HepG2 (cell line): ENCODE measurements around the gene MLN. TPM values are rescaled to one million over a fixed set of nuclear protein-coding genes. Genes with fewer than 3 reads are reported as not detected.

Source experiments
- BRF2 ChIP-seq: sonication (generic); formaldehyde crosslinking; IDR thresholded peaks from 2 replicates; pipeline ENCODE4 v1.8.1; 2022; ENCODE audit warnings: mild to moderate bottlenecking, missing genetic modification reagents
- FOXP4 ChIP-seq: sonication (generic); formaldehyde crosslinking; IDR thresholded peaks from 2 replicates; pipeline ENCODE4 v1.4.0; 2020; ENCODE audit warnings: missing genetic modification reagents
- KLF11 ChIP-seq: IDR thresholded peaks from 2 replicates; pipeline ENCODE4 v1.6.1; 2016; ENCODE audit warnings: missing compliant biosample characterization
- MED1 ChIP-seq: sonication (generic); formaldehyde crosslinking; IDR thresholded peaks from 2 replicates; pipeline ENCODE4 v1.4.0; 2020; ENCODE audit warnings: missing genetic modification reagents
- MTA3 ChIP-seq: sonication (generic); formaldehyde crosslinking; IDR thresholded peaks from 2 replicates; pipeline ENCODE4 v1.4.0; 2020; ENCODE audit warnings: missing genetic modification reagents
- RCOR2 ChIP-seq: IDR thresholded peaks from 2 replicates; pipeline ENCODE4 v1.6.1; 2016; ENCODE audit warnings: missing biosample characterization, missing genetic modification reagents
- SIN3A ChIP-seq: IDR thresholded peaks from 2 replicates; pipeline ENCODE4 v1.6.1; 2011; ENCODE audit warnings: low read depth, mild to moderate bottlenecking, control low read depth, low read length, borderline replicate concordance
- SNAI1 ChIP-seq: sonication (generic); formaldehyde crosslinking; IDR thresholded peaks from 2 replicates; pipeline ENCODE4 v1.5.0; 2020; ENCODE audit warnings: mild to moderate bottlenecking, missing genetic modification reagents, borderline replicate concordance
- SYNCRIP ChIP-seq: fragments of 200-400 bp; formaldehyde crosslinking; IDR thresholded peaks from 2 replicates; pipeline ENCODE4 v1.6.1; 2018; ENCODE audit warnings: mild to moderate bottlenecking, low read depth, low read length; ENCODE audit not compliant: insufficient read depth
- ZBTB20 ChIP-seq: sonication (generic); formaldehyde crosslinking; IDR thresholded peaks from 2 replicates; pipeline ENCODE4 v1.8.1; 2023; ENCODE audit warnings: missing genetic modification reagents, low read depth, mild to moderate bottlenecking, borderline replicate concordance
- ZEB1 ChIP-seq: IDR thresholded peaks from 2 replicates; pipeline ENCODE4 v1.6.1; 2012; ENCODE audit warnings: mild to moderate bottlenecking, low read depth, inconsistent platforms; ENCODE audit not compliant: insufficient replicate concordance
- ZMYM2 ChIP-seq: sonication (generic); formaldehyde crosslinking; IDR thresholded peaks from 2 replicates; pipeline ENCODE4 v1.8.0; 2022; ENCODE audit warnings: mild to moderate bottlenecking, missing genetic modification reagents
- ZNF547 ChIP-seq: sonication (generic); formaldehyde crosslinking; IDR thresholded peaks from 2 replicates; pipeline ENCODE4 v1.5.1; 2020; ENCODE audit warnings: mild to moderate bottlenecking, missing genetic modification reagents
- ZNF569 ChIP-seq: sonication (generic); formaldehyde crosslinking; IDR thresholded peaks from 2 replicates; pipeline ENCODE4 v1.5.0; 2020; ENCODE audit warnings: mild to moderate bottlenecking, missing genetic modification reagents, moderate library complexity, borderline replicate concordance
- ZNF75D ChIP-seq: sonication (generic); formaldehyde crosslinking; IDR thresholded peaks from 2 replicates; pipeline ENCODE4 v1.8.1; 2023; ENCODE audit warnings: missing genetic modification reagents, mild to moderate bottlenecking, borderline replicate concordance
- ZSCAN25 ChIP-seq: sonication (generic); formaldehyde crosslinking; IDR thresholded peaks from 2 replicates; pipeline ENCODE4 v1.8.0; 2022; ENCODE audit warnings: mild to moderate bottlenecking, missing genetic modification reagents
- polyA plus RNA-seq, 8 experiments: library from polyadenylated mRNA; depleted of rRNA in 3 of 8; stranded (reverse) in 7 of 8; unstranded in 1 of 8; fragments of >200 nt; fragmentation: Illumina TruSeq in 4 of 8; extraction: Trizol in 4 of 8; gene quantifications; 2 replicates each; pipeline versions ENCODE4 v1.2.1 to v1.2.3, GENCODE V29; 2011 to 2016; ENCODE audit warnings: low read depth in 4 of 8, missing spikeins in 1 of 8, mixed read lengths in 1 of 8; ENCODE audit not compliant: insufficient read depth in 1 of 8
- total RNA-seq, 5 experiments: library from RNA; depleted of rRNA; stranded (reverse); fragments of >200 nt; fragmentation: Illumina TruSeq; extraction: Trizol; gene quantifications; 2 replicates each; pipeline ENCODE4 v1.2.3, GENCODE V29; 2016; ENCODE audit warnings: low read depth in 1 of 5
- TF ChIP-seq, protein P1 (sequence below): sonication (generic); formaldehyde crosslinking; IDR thresholded peaks from 2 replicates; pipeline ENCODE4 v1.5.1; 2020; ENCODE audit warnings: mild to moderate bottlenecking, missing genetic modification reagents, moderate library complexity
- TF ChIP-seq, protein P2 (sequence below): sonication (generic); formaldehyde crosslinking; IDR thresholded peaks from 2 replicates; pipeline ENCODE4 v1.4.0; 2020; ENCODE audit warnings: low read depth, missing genetic modification reagents

Gene MLN
- total and polyA plus RNA-seq, 2 of the 13 experiments (the other 11 are each of a cell fraction or from before 2014, with no cell fraction given), result not detected

DNA sequence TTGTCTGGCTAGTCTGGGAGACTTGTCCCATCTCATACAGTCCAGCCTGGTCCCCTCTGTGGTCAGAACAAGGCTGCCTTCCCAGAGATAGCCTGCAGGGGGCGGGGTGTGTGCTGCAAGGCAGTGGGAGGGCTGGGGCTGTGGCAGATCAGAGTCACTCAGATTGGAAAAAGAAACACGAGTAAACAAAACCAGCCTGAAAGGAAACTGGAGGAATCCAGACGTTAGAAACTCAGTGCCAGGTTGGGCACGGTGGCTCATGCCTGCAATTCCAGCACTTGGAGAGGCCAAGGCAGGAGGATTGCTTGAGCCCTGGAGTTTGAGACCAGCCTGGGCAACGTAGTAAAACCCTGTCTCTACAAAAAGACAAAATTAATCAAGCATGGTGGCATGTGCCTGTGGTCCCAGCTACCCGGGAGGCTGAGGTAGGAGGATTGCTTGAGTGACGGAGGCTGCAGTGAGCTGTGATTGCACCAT, 35.1 kb downstream of the MLN start (continued):
- TF ChIP-seq ZNF75D (CRISPR knock-in tag), result no peak
- no peak for TF ChIP-seq ZEB1
- TF ChIP-seq ZMYM2, result no peak
- TF ChIP-seq, protein P1, sequence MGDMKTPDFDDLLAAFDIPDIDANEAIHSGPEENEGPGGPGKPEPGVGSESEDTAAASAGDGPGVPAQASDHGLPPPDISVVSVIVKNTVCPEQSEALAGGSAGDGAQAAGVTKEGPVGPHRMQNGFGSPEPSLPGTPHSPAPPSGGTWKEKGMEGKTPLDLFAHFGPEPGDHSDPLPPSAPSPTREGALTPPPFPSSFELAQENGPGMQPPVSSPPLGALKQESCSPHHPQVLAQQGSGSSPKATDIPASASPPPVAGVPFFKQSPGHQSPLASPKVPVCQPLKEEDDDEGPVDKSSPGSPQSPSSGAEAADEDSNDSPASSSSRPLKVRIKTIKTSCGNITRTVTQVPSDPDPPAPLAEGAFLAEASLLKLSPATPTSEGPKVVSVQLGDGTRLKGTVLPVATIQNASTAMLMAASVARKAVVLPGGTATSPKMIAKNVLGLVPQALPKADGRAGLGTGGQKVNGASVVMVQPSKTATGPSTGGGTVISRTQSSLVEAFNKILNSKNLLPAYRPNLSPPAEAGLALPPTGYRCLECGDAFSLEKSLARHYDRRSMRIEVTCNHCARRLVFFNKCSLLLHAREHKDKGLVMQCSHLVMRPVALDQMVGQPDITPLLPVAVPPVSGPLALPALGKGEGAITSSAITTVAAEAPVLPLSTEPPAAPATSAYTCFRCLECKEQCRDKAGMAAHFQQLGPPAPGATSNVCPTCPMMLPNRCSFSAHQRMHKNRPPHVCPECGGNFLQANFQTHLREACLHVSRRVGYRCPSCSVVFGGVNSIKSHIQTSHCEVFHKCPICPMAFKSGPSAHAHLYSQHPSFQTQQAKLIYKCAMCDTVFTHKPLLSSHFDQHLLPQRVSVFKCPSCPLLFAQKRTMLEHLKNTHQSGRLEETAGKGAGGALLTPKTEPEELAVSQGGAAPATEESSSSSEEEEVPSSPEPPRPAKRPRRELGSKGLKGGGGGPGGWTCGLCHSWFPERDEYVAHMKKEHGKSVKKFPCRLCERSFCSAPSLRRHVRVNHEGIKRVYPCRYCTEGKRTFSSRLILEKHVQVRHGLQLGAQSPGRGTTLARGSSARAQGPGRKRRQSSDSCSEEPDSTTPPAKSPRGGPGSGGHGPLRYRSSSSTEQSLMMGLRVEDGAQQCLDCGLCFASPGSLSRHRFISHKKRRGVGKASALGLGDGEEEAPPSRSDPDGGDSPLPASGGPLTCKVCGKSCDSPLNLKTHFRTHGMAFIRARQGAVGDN (CRISPR knock-in tag), result no peak; the same call in none of the 2 replicates
- TF ChIP-seq ZNF569 (CRISPR knock-in tag), result no peak
- TF ChIP-seq ZBTB20 (CRISPR knock-in tag), result no peak
- TF ChIP-seq SIN3A, result no peak
- no peak for TF ChIP-seq BRF2 (CRISPR knock-in tag)
- no peak for TF ChIP-seq ZSCAN25 (CRISPR knock-in tag)
- TF ChIP-seq FOXP4, result no peak
- TF ChIP-seq KLF11 (CRISPR knock-in tag), result no peak
- no peak for TF ChIP-seq SNAI1 (CRISPR knock-in tag)
- no peak for TF ChIP-seq MTA3 (CRISPR knock-in tag)
- no peak for TF ChIP-seq SYNCRIP
- TF ChIP-seq ZNF547 (CRISPR knock-in tag), result 0 out of 2 replicates have a peak, but pooled peaks have one; percentile 36
- TF ChIP-seq, protein P2, sequence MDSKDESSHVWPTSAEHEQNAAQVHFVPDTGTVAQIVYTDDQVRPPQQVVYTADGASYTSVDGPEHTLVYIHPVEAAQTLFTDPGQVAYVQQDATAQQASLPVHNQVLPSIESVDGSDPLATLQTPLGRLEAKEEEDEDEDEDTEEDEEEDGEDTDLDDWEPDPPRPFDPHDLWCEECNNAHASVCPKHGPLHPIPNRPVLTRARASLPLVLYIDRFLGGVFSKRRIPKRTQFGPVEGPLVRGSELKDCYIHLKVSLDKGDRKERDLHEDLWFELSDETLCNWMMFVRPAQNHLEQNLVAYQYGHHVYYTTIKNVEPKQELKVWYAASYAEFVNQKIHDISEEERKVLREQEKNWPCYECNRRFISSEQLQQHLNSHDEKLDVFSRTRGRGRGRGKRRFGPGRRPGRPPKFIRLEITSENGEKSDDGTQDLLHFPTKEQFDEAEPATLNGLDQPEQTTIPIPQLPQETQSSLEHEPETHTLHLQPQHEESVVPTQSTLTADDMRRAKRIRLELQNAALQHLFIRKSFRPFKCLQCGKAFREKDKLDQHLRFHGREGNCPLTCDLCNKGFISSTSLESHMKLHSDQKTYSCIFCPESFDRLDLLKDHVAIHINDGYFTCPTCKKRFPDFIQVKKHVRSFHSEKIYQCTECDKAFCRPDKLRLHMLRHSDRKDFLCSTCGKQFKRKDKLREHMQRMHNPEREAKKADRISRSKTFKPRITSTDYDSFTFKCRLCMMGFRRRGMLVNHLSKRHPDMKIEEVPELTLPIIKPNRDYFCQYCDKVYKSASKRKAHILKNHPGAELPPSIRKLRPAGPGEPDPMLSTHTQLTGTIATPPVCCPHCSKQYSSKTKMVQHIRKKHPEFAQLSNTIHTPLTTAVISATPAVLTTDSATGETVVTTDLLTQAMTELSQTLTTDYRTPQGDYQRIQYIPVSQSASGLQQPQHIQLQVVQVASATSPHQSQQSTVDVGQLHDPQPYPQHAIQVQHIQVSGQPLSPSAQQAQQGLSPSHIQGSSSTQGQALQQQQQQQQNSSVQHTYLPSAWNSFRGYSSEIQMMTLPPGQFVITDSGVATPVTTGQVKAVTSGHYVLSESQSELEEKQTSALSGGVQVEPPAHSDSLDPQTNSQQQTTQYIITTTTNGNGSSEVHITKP, result no peak
- no peak for TF ChIP-seq RCOR2 (CRISPR knock-in tag)
- no peak for TF ChIP-seq MED1 (CRISPR knock-in tag)
